Osteoblast (primary cell): ENCODE data around the gene TMEM54. TPM values are rescaled to one million over a fixed set of nuclear protein-coding genes. Genes with fewer than 3 reads are reported as not detected.
A peak's percentile ranks its signal among the peaks of the same experiment; 100 is the strongest.

Source experiments
- DNase-seq: peaks from one replicate; pipeline ENCODE4 v3.0.0; 2011; ENCODE audit warnings: low spot score, mixed read lengths; ENCODE audit not compliant: insufficient read length; ENCODE audit errors: missing footprints
- H2AFZ ChIP-seq: 2 replicates; pipeline ENCODE4 v1.6.0; 2011; ENCODE audit warnings: mild to moderate bottlenecking, low read length
- H3K27ac ChIP-seq: 2 replicates; pipeline ENCODE4 v1.5.1; 2011; ENCODE audit warnings: mild to moderate bottlenecking, low read depth, low read length, moderate library complexity
- H3K27me3 ChIP-seq: 2 replicates; pipeline ENCODE4 v1.6.0; 2012; ENCODE audit warnings: mild to moderate bottlenecking, control low read depth, inconsistent platforms, low read length, moderate library complexity; ENCODE audit not compliant: insufficient read depth
- H3K36me3 ChIP-seq: 2 replicates; pipeline ENCODE4 v1.5.1; 2011; ENCODE audit warnings: mild to moderate bottlenecking, low read length, control low read depth, moderate library complexity; ENCODE audit not compliant: insufficient read depth
- H3K4me1 ChIP-seq: 2 replicates; pipeline ENCODE4 v1.5.1; 2011; ENCODE audit warnings: mild to moderate bottlenecking, low read length, control low read depth, moderate library complexity; ENCODE audit not compliant: insufficient read depth
- H3K4me2 ChIP-seq: 2 replicates; pipeline ENCODE4 v1.6.0; 2011; ENCODE audit warnings: mild to moderate bottlenecking, low read length; ENCODE audit not compliant: insufficient read depth
- H3K4me3 ChIP-seq: fragments of 200-600 bp; sonication (generic); 3 replicates; pipeline ENCODE4 v1.5.1; 2012; ENCODE audit warnings: mild to moderate bottlenecking, low read length, inconsistent platforms; ENCODE audit not compliant: insufficient read depth
- H3K79me2 ChIP-seq: 2 replicates; pipeline ENCODE4 v1.6.0; 2012; ENCODE audit warnings: mild to moderate bottlenecking, low read length, control low read depth, inconsistent platforms; ENCODE audit not compliant: insufficient read depth
- H3K9me3 ChIP-seq: 2 replicates; pipeline ENCODE4 v1.5.1; 2011; ENCODE audit warnings: low read depth, low read length, control low read depth
- H4K20me1 ChIP-seq: 2 replicates; pipeline ENCODE4 v1.6.0; 2012; ENCODE audit warnings: mild to moderate bottlenecking, low read length, control low read depth; ENCODE audit not compliant: insufficient read depth
- total RNA-seq: library from RNA; depleted of rRNA; stranded (reverse); fragments of >200 nt; gene quantifications from 2 replicates; pipeline ENCODE4 v1.2.3, GENCODE V29; 2012
- TF ChIP-seq, protein P1 (sequence below): IDR thresholded peaks from 2 replicates; pipeline ENCODE4 v1.5.1; 2011; ENCODE audit warnings: mild to moderate bottlenecking, low read depth, low read length, moderate library complexity; ENCODE audit errors: extremely low read depth

The TMEM54 gene
- total RNA-seq, 1 donor: 22.4 TPM

DNA sequence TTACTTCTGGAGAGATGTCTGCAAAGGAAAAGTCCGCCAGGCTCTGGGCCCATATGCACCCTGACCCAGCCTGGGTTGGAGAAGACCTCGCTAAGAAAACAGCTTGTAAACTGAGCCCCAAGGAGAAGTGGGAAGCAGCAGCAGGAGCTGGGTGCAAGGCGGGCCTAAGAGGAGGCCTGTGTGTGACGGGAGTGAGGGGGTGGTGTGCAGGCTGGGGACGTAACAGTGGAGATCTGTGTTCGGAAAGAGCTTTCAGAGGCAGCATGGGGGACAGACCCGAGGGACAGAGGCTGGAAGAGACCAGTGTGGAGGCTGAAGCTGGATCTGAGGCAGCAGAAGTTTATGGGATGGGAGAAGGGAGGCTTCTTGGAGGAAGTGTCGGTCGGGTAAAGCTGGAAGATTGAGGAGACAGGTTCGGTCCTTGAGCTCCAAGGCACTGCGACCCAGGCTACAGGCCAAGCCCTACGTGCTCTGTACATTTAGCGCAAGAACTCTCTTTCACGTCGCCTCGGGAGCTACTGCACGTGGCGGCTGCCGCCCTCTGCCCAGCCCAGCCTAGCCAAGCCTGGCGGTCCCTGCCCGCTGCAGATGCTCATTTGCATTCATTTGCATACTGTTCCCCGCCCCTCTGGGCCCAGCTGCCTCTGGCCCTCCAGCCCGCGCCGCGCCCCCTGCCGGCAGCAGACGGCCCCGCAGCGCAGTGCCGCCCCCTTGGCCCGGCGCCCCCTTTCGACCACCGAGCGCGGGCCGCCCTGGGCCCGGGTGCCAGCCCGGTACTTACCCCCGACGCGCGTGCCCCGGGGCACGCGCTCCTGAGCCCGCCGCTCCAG lies 8.6 kb downstream of the TMEM54 start:
- H3K27me3 ChIP-seq: peaks cover 15% of the 10 kb centered on the region
- H3K36me3 ChIP-seq: no peaks in the 10 kb centered on the region
- H4K20me1 ChIP-seq: no peaks in the 10 kb centered on the region
- no peaks in the 10 kb centered on the region for H3K9me3 ChIP-seq
- TF ChIP-seq, protein P1, sequence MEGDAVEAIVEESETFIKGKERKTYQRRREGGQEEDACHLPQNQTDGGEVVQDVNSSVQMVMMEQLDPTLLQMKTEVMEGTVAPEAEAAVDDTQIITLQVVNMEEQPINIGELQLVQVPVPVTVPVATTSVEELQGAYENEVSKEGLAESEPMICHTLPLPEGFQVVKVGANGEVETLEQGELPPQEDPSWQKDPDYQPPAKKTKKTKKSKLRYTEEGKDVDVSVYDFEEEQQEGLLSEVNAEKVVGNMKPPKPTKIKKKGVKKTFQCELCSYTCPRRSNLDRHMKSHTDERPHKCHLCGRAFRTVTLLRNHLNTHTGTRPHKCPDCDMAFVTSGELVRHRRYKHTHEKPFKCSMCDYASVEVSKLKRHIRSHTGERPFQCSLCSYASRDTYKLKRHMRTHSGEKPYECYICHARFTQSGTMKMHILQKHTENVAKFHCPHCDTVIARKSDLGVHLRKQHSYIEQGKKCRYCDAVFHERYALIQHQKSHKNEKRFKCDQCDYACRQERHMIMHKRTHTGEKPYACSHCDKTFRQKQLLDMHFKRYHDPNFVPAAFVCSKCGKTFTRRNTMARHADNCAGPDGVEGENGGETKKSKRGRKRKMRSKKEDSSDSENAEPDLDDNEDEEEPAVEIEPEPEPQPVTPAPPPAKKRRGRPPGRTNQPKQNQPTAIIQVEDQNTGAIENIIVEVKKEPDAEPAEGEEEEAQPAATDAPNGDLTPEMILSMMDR: peak; percentile 25
- DNase-seq: peak; percentile 95
- H3K4me1 ChIP-seq: no peaks in the 10 kb centered on the region
- H2AFZ ChIP-seq: peak overlapping the region; percentile 62
- peak overlapping the region; percentile 68 for H3K4me3 ChIP-seq
- H3K4me2 ChIP-seq: peak overlapping the region; percentile 79
- no peaks in the 10 kb centered on the region for H3K79me2 ChIP-seq
- no peak overlapping the region for H3K27ac ChIP-seq

DNA sequence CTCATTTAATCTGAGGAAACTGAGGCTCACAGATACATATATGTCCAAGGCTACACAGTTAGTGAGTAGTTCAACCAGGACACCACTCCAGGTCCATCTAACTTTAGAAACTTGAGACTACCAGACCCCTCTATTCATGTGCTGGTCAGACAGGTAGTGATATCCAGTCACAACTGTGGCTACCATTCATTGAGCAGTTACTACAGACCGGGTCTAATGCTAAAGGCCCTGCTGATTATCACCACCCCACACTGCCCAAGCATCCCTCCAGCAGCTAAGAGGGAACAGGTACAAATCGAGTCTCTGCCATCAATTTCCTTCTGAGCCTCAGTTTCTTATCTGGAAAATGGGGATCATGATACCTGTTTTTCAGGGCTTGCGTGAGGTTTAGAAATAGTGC lies 9.6 kb downstream of the TMEM54 start:
- H3K9me3 ChIP-seq: no peaks in the 10 kb centered on the region
- H3K4me1 ChIP-seq: no peaks in the 10 kb centered on the region
- TF ChIP-seq, protein P1: no peak
- no peak overlapping the region for H3K4me2 ChIP-seq
- H3K79me2 ChIP-seq: no peaks in the 10 kb centered on the region
- no peak overlapping the region for H2AFZ ChIP-seq
- DNase-seq: peak; percentile 73
- H3K4me3 ChIP-seq: no peak overlapping the region
- no peak overlapping the region for H3K27ac ChIP-seq
- H3K36me3 ChIP-seq: no peaks in the 10 kb centered on the region
- H4K20me1 ChIP-seq: peaks cover 4% of the 10 kb centered on the region
- peaks cover 24% of the 10 kb centered on the region for H3K27me3 ChIP-seq

DNA sequence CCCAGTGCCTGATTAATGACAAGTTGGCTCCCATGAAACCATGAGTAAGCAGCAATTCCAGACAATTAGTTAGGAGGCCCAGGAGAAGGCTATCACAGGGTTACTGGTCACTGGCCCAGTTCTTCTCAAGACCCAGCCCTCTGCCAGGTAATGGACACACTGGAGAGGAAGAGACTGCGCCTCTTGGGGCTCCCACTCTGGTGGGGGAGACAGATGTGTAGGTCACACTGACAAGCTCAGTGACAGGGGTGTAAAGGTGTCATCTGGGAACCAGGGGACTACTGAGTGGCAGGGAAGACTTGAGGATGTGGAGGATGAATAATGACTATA lies 10.0 kb downstream of the TMEM54 start:
- H3K4me2 ChIP-seq: no peak overlapping the region
- DNase-seq: peak; percentile 74
- H3K79me2 ChIP-seq: no peaks in the 10 kb centered on the region
- no peak overlapping the region for H3K4me3 ChIP-seq
- TF ChIP-seq, protein P1: no peak
- no peak overlapping the region for H2AFZ ChIP-seq
- no peaks in the 10 kb centered on the region for H3K36me3 ChIP-seq
- peaks cover 4% of the 10 kb centered on the region for H4K20me1 ChIP-seq
- peaks cover 24% of the 10 kb centered on the region for H3K27me3 ChIP-seq
- H3K4me1 ChIP-seq: no peaks in the 10 kb centered on the region
- H3K27ac ChIP-seq: no peak overlapping the region
- H3K9me3 ChIP-seq: no peaks in the 10 kb centered on the region

DNA sequence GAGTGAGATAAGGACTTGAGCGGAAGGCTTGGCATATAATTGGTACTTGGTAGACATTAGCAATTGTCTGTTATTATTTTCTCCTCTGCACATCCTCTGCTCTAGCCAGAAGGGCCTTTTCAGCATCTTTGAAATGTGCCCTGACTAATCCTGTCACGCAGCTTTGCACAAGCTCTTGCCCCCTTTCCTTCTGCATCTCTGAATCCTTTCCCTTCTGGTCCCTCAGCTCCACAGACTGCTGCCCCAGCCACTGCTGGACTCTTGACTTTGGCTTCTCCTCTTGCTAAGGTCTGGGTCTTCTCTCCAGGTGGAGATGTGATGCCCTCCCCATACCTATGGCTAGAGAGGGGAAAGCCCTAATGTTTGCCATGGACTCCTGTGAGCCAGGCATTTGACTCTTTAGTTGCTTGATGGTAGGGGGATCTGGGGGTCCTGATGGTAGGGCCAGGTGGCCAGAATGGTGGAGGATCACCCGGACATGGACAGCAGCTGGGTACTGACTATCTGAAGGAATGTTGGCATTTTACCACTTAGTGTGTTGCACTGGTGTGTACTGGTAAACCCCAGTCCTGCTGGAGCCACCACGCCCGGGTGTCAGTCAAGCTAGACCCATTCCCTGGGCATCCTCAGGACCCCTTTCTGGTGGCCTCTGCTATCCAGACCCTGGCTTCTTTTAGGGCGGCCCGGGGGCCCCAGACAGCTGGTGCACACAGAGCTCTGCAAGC lies 10.5 kb downstream of the TMEM54 start:
- DNase-seq: peak; percentile 68
- Histone ChIP-seq H3K4me3 (no peak overlapping the region), H3K4me2 (no peak overlapping the region), H3K36me3 (no peaks in the 10 kb centered on the region), H4K20me1 (peaks cover 4% of the 10 kb centered on the region), H2AFZ (no peak overlapping the region), H3K4me1 (no peaks in the 10 kb centered on the region), H3K27ac (no peak overlapping the region), H3K79me2 (no peaks in the 10 kb centered on the region), H3K9me3 (no peaks in the 10 kb centered on the region), H3K27me3 (peaks cover 26% of the 10 kb centered on the region)
- TF ChIP-seq, protein P1: no peak
